ENCODE results near the gene C1orf50.
"Not testable (repeated sequence)": the region's sequence is repeated elsewhere in the genome, so short reads cannot be mapped to it uniquely, and the experiment has no call there.

The C1orf50 gene

GRCh38 chr1:42748021-42748420 is 19.0 kb upstream of the C1orf50 start:
- TF ChIP-seq ISL1 (CRISPR knock-in tag; IDR thresholded peaks at IDR 0.05) (no peak), ESRRG (CRISPR knock-in tag; IDR thresholded peaks at IDR 0.05) (no peak), TOX (CRISPR knock-in tag; IDR thresholded peaks at IDR 0.05; ENCODE audit: borderline replicate concordance) (no peak), CREB5 (CRISPR knock-in tag; IDR thresholded peaks at IDR 0.05; ENCODE audit: low read depth) (no peak), PPARA (CRISPR knock-in tag; IDR thresholded peaks at IDR 0.05; ENCODE audit: borderline replicate concordance) (no peak), TCF4 (CRISPR knock-in tag; IDR thresholded peaks at IDR 0.05; ENCODE audit: borderline replicate concordance) (no peak), GLIS3 (CRISPR knock-in tag; IDR thresholded peaks at IDR 0.05) (no peak), RARB (CRISPR knock-in tag; IDR thresholded peaks at IDR 0.05) (no peak), SNAI2 (CRISPR knock-in tag; IDR thresholded peaks at IDR 0.05) (no peak), ZNF8 (CRISPR knock-in tag; IDR thresholded peaks at IDR 0.05) (no peak), TSHZ2 (CRISPR knock-in tag; IDR thresholded peaks at IDR 0.05) (no peak), ZNF70 (CRISPR knock-in tag; IDR thresholded peaks at IDR 0.05) (no peak), ZNF565 (CRISPR knock-in tag; conservative IDR thresholded peaks at IDR 0.05; ENCODE audit: low read depth) (no peak), PATZ1 (CRISPR knock-in tag; IDR thresholded peaks at IDR 0.05; ENCODE audit: borderline replicate concordance) (no peak), CSDC2 (CRISPR knock-in tag; IDR thresholded peaks at IDR 0.05) (no peak), BACH2 (CRISPR knock-in tag; IDR thresholded peaks at IDR 0.05; ENCODE audit: borderline replicate concordance) (no peak), POU6F1 (CRISPR knock-in tag; IDR thresholded peaks at IDR 0.05; ENCODE audit: borderline replicate concordance, low read depth) (no peak), OSR1 (CRISPR knock-in tag; IDR thresholded peaks at IDR 0.05) (no peak), ZFP3 (CRISPR knock-in tag; IDR thresholded peaks at IDR 0.05) (no peak)
- no peak for ATAC-seq

DNA sequence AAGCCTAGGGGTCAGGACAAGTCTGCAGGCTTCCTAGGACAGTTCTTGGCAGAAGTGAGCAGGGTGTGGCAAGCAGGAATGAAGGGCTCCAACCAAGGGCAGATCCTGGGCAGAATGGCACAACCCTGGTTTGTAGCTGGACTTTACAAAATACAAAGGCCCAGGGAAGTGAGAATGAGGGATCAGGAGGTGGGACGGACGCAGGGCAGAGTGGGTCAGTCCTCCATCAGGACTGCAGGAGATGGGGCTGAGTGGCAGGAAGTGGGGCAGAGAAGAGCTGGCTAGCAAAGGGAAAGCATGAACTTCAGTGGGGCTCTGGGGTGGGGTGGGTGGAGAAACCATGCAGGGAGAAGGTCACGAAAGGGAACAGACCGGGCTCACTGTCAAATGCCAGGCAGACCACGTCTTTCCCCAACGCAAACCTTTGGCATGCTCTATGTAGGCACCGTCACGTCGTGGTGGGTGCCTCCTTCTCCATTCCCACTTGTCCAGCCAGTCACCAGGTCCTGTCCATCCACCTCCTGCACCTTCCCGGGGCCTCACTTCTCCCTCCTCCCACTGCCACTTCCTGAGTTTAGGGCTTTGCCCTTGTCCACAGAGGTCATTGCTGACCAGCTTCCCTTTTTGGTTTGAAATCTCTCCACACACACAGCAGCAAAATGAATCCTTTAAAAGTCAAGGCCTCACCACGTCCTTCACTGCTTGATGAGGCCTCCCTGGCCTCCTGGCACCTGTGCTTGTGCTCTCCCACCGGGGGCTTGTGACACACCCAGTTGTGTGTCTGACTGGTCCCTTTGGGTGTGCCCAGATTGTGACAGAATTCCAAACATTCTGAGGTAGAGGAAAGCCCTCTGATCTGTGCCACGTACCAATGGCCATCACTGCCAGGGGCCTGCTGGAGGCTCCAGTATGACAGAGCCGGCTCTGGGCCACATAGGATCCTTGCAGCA is 18.3 kb upstream of the C1orf50 start:
- TF ChIP-seq BACH2 (CRISPR knock-in tag; IDR thresholded peaks at IDR 0.05; ENCODE audit: borderline replicate concordance) (no peak), ZNF8 (CRISPR knock-in tag; IDR thresholded peaks at IDR 0.05) (no peak)
- no peak for ATAC-seq

GRCh38 chr1:42750041-42750440 is 17.0 kb upstream of the C1orf50 start:
- ATAC-seq = no peak
- TF ChIP-seq PATZ1 (CRISPR knock-in tag; IDR thresholded peaks at IDR 0.05; ENCODE audit: borderline replicate concordance) (no peak), CREB5 (CRISPR knock-in tag; IDR thresholded peaks at IDR 0.05; ENCODE audit: low read depth) (no peak), ZNF8 (CRISPR knock-in tag; IDR thresholded peaks at IDR 0.05) (no peak), ZFP30 (CRISPR knock-in tag; IDR thresholded peaks at IDR 0.05) (no peak), ZNF565 (CRISPR knock-in tag; conservative IDR thresholded peaks at IDR 0.05; ENCODE audit: low read depth) (no peak), RARB (CRISPR knock-in tag; IDR thresholded peaks at IDR 0.05) (no peak), TOX (CRISPR knock-in tag; IDR thresholded peaks at IDR 0.05; ENCODE audit: borderline replicate concordance) (no peak), ZNF70 (CRISPR knock-in tag; IDR thresholded peaks at IDR 0.05) (no peak)

DNA sequence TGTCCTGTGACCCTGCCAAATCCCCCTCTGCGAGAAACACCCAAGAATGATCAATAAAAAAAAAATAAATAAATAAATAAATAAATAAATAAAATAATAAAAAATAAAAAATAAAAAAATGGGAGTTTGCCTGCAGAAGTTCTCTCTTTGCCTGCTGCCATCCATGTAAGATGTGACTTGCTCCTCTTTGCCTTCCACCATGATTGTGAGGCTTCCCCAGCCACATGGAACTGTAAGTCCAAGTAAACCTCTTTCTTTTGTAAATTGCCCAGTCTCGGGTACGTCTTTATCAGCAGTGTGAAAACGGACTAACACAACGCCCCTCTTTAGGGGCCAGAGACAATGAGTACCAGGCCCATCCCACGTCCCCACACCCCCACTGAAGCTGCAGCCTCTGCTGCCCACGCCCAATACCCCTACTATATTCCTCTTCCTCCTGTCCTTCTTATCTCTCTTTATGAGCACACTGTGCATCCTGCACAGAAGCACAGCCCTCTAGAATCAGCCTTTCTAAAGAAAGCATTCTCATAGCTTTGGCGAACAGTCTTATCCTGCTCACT is 15.5 kb upstream of the C1orf50 start:
- ATAC-seq = not testable (repeated sequence)
